ENCODE data around the gene TUG1. TPM values are rescaled to one million over a fixed set of nuclear protein-coding genes. Genes with fewer than 3 reads are reported as not detected.
A peak's percentile ranks its signal among the peaks of the same experiment; 100 is the strongest.

The TUG1 gene
- polyA plus RNA-seq, 1 experiment = 63.7 TPM

- H3K36me3 ChIP-seq (ENCODE audit: control insufficient read depth, insufficient read depth, low read length) = peaks cover 11% of the 10 kb centered on the region
- no peak overlapping the region for H3K4me3 ChIP-seq (ENCODE audit: low read depth, low read length)
- H3K27me3 ChIP-seq (ENCODE audit: control insufficient read depth, insufficient read depth, low read length) = no peaks in the 10 kb centered on the region
- ChIA-PET CTCF (interaction anchor here (0.9 to 5.7 kb wide), 2 partner anchors 69 to 131 kb away, joined by 3 to 80 read pairs; partner anchors contain the start of gene SMTN), POLR2A (no interaction called here)
- no peak for DNase-seq (ENCODE audit: low read depth)
- TF ChIP-seq CTCF (IDR thresholded peaks at IDR 0.05; ENCODE audit: insufficient read depth, low read depth, low read length) = no peak
Observed at GRCh38 chr22:30953206-30953605, 15.9 kb upstream of the TUG1 start.

DNA sequence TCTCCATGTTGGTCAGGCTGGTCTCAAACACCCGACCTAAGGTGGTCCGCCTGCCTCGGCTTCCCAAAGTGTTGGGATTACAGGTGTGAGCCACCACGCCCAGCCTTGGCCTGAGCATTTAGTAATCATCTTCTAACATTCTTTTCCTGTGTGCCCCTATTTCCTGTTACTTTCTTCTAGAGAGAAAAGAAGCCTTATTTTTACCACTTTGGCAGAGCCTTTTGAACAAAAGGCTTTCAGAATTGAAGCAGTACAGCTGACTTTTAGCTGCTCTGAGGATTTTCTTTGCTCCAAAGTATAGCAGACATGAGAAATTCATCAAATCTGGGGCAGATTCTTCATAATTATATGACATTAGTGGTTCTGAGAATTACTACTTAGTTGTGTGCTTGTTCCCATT, 13.9 kb upstream of the TUG1 start:
- no peak for TF ChIP-seq CTCF (IDR thresholded peaks at IDR 0.05; ENCODE audit: insufficient read depth, low read depth, low read length)
- DNase-seq (ENCODE audit: low read depth) = no peak
- CTCF ChIA-PET = interaction anchor here (1.2 kb wide), 1 partner anchor 12 kb away, joined by 4 read pairs; no protein-coding TSS in a partner anchor
- H3K36me3 ChIP-seq (ENCODE audit: control insufficient read depth, insufficient read depth, low read length) = peaks cover 8% of the 10 kb centered on the region
- no peaks in the 10 kb centered on the region for H3K27me3 ChIP-seq (ENCODE audit: control insufficient read depth, insufficient read depth, low read length)
- H3K4me3 ChIP-seq (ENCODE audit: low read depth, low read length) = no peak overlapping the region
- POLR2A ChIA-PET = interaction anchor here (0.7 kb wide), 1 partner anchor 54 kb away, joined by 27 read pairs; no protein-coding TSS in a partner anchor

DNA sequence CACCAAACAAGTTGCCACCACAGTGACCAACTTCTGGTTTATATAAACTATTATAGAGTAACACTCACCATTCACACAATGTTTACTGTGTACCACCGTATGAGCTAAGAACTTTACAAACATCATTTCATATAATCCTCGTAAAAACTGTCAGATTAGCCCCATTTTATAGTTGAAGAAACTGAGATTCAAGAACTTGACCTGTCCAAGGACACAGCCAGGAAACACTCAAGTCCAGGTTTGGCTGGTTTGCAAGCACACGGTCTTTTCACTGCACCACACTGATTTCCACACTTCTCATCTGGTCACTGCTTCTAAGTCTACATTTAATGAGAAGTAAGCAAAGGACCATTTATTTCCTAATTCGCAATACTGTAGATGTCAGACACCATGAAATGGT, 4.2 kb upstream of the TUG1 start:
- ChIA-PET CTCF (interaction anchor here (0.6 to 1.8 kb wide), 4 partner anchors 14 to 121 kb away, joined by 3 to 6 read pairs (median 4); no protein-coding TSS in a partner anchor), POLR2A (no interaction called here)
- H3K36me3 ChIP-seq (ENCODE audit: control insufficient read depth, insufficient read depth, low read length) = no peaks in the 10 kb centered on the region
- no peak for TF ChIP-seq CTCF (IDR thresholded peaks at IDR 0.05; ENCODE audit: insufficient read depth, low read depth, low read length)
- H3K4me3 ChIP-seq (ENCODE audit: low read depth, low read length) = no peak overlapping the region
- no peak for DNase-seq (ENCODE audit: low read depth)
- H3K27me3 ChIP-seq (ENCODE audit: control insufficient read depth, insufficient read depth, low read length) = no peaks in the 10 kb centered on the region

- TF ChIP-seq CTCF (IDR thresholded peaks at IDR 0.05; ENCODE audit: insufficient read depth, low read depth, low read length) = no peak
- no peak for DNase-seq (ENCODE audit: low read depth)
- Histone ChIP-seq H3K36me3 (ENCODE audit: control insufficient read depth, insufficient read depth, low read length) (peaks cover 6% of the 10 kb centered on the region), H3K27me3 (ENCODE audit: control insufficient read depth, insufficient read depth, low read length) (no peaks in the 10 kb centered on the region), H3K4me3 (ENCODE audit: low read depth, low read length) (peak within 1 kb of the TSS; percentile 83)
- ChIA-PET CTCF (interaction anchor here (0.8 to 5.0 kb wide), 8 partner anchors 18 to 139 kb away, joined by 3 to 29 read pairs (median 4); partner anchors contain the start of genes SELENOM and SMTN), POLR2A (interaction anchor here (0.6 to 1.8 kb wide), 2 partner anchors 68 to 113 kb away, joined by 3 to 4 read pairs; partner anchors contain the start of gene SMTN)
Observed at GRCh38 chr22:30968015-30968923, 796 bp upstream of the TUG1 start, which contains the start of gene MORC2. MORC2 (minus strand) TSS chr22:30968774; CDS start chr22:30967889, 885 bp downstream.
